Measurements from ENCODE around the gene AMHR2.
A peak's percentile ranks its signal among the peaks of the same experiment; 100 is the strongest.

AMHR2 gene

GRCh38 chr12:53441040-53441833 lies 17.6 kb downstream of the AMHR2 start, which contains the start of gene PRR13 (continued):
- no peak for TF ChIP-seq ZNF155 (tag by site-specific recombination; IDR thresholded peaks at IDR 0.05)
- no peak for TF ChIP-seq HIC1 (tag by site-specific recombination; IDR thresholded peaks at IDR 0.05)
- TF ChIP-seq ZBTB26 (tag by site-specific recombination; optimal IDR thresholded peaks at IDR 0.05), result no peak
- no peak for TF ChIP-seq KLF16 (tag by site-specific recombination; IDR thresholded peaks at IDR 0.05)
- no peak for TF ChIP-seq REPIN1 (tag by site-specific recombination; IDR thresholded peaks at IDR 0.05; ENCODE audit: low read depth)
- no peak for TF ChIP-seq ZNF610 (tag by site-specific recombination; IDR thresholded peaks at IDR 0.05; ENCODE audit: borderline replicate concordance)
- TF ChIP-seq ZFP3 (tag by site-specific recombination; IDR thresholded peaks at IDR 0.05; ENCODE audit: low read depth), result no peak
- TF ChIP-seq ZNF561 (tag by site-specific recombination; IDR thresholded peaks at IDR 0.05; ENCODE audit: borderline replicate concordance), result peak; percentile 64; the same call in 1 of the 2 replicates
- no peak for TF ChIP-seq ZNF510 (tag by site-specific recombination; IDR thresholded peaks at IDR 0.05; ENCODE audit: insufficient replicate concordance)
- TF ChIP-seq GLI4 (tag by site-specific recombination; IDR thresholded peaks at IDR 0.05), result no peak
- TF ChIP-seq ZNF660 (tag by site-specific recombination; IDR thresholded peaks at IDR 0.05), result peak; percentile 78
- no peak for TF ChIP-seq ZNF433 (tag by site-specific recombination; IDR thresholded peaks at IDR 0.05; ENCODE audit: low read depth)
- TF ChIP-seq ZNF596 (tag by site-specific recombination; IDR thresholded peaks at IDR 0.05), result no peak
- no peak for TF ChIP-seq ZFP37 (tag by site-specific recombination; IDR thresholded peaks at IDR 0.05)
- no peak for TF ChIP-seq CTCF (tag by site-specific recombination; IDR thresholded peaks at IDR 0.05)
- no peak for TF ChIP-seq ZNF626 (tag by site-specific recombination; IDR thresholded peaks at IDR 0.05)
- no peak for TF ChIP-seq ZNF175 (tag by site-specific recombination; IDR thresholded peaks at IDR 0.05)
- TF ChIP-seq ZNF555 (tag by site-specific recombination; conservative IDR thresholded peaks at IDR 0.05), result no peak
- TF ChIP-seq ZNF132 (tag by site-specific recombination; IDR thresholded peaks at IDR 0.05; ENCODE audit: borderline replicate concordance), result no peak
- TF ChIP-seq ZNF239 (tag by site-specific recombination; IDR thresholded peaks at IDR 0.05), result no peak
- TF ChIP-seq ZNF311 (tag by site-specific recombination; IDR thresholded peaks at IDR 0.05; ENCODE audit: borderline replicate concordance), result no peak
- TF ChIP-seq ZNF501 (tag by site-specific recombination; IDR thresholded peaks at IDR 0.05), result peak; percentile 54; the same call in 1 of the 2 replicates
- 0 out of 2 replicates have a peak, but pooled peaks have one; percentile 38 for TF ChIP-seq ZNF600 (tag by site-specific recombination; IDR thresholded peaks at IDR 0.05)
- TF ChIP-seq ZNF654 (tag by site-specific recombination; IDR thresholded peaks at IDR 0.05; ENCODE audit: low read depth), result no peak
- no peak for TF ChIP-seq ZNF544 (tag by site-specific recombination; IDR thresholded peaks at IDR 0.05)
- no peak for TF ChIP-seq MEIS1 (CRISPR knock-in tag; IDR thresholded peaks at IDR 0.05; ENCODE audit: borderline replicate concordance)
- no peak for TF ChIP-seq ZFHX2 (tag by site-specific recombination; conservative IDR thresholded peaks at IDR 0.05)
- peak; percentile 46; the same call in 1 of the 2 replicates for TF ChIP-seq ZNF629 (tag by site-specific recombination; IDR thresholded peaks at IDR 0.05)
- TF ChIP-seq ZBTB6 (tag by site-specific recombination; IDR thresholded peaks at IDR 0.05), result peak; percentile 75
- TF ChIP-seq ZNF558 (tag by site-specific recombination; IDR thresholded peaks at IDR 0.05), result no peak
- no peak for TF ChIP-seq KLF9 (tag by site-specific recombination; IDR thresholded peaks at IDR 0.05; ENCODE audit: low read depth)
- no peak for TF ChIP-seq ZNF221 (tag by site-specific recombination; IDR thresholded peaks at IDR 0.05; ENCODE audit: borderline replicate concordance)
- TF ChIP-seq YY1 (tag by site-specific recombination; IDR thresholded peaks at IDR 0.05), result peak; percentile 93; the same call in 1 of the 2 replicates

Data from HEK293 (cell line).